Right lobe of liver (tissue), 4 donors: Measurements from ENCODE around the gene MRPL14.

Experiments used
- POLR2A ChIP-seq: fragments of 450-650 bp; IDR thresholded peaks from one replicate; pipeline ENCODE4 v1.6.1; 2017; ENCODE audit warnings: antibody characterized with exemption, mild to moderate bottlenecking
- TF ChIP-seq, protein P1 (sequence below), 4 donors: fragments of 200-600 bp in 3 of 4; fragments of 450-650 bp in 1 of 4; IDR thresholded peaks; one replicate each; pipeline versions ENCODE4 v1.5.1 to v1.8.0; 2016 to 2022; ENCODE audit warnings: antibody characterized with exemption in 4 of 4, mild to moderate bottlenecking in 2 of 4
- donor health status: DM: no; HTN: no; CAD: no.
- donor health status: DM: no; HTN: no; CAD: no.
- donor health status: DM: no; HTN: yes; CAD: no.

DNA sequence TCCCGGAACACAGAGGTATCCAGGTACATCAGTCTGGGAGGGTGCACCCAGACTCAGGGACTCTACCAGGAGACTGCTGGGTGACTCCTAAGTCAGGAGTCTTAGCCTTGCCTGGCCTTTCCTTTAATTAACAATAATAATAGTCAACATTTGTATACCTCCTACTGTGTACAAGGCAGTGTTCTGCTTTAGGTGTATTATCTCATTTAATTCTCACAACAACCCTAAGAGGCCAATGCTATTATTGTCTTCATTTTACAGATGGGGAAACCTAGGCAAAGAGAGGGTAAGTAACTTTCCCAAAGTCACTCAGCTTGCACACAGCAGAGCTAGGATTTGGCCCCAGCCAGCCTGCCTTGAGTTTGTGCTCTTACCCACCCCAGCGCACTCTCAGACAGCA, 39.6 kb downstream of the MRPL14 start:
- TF ChIP-seq, protein P1, sequence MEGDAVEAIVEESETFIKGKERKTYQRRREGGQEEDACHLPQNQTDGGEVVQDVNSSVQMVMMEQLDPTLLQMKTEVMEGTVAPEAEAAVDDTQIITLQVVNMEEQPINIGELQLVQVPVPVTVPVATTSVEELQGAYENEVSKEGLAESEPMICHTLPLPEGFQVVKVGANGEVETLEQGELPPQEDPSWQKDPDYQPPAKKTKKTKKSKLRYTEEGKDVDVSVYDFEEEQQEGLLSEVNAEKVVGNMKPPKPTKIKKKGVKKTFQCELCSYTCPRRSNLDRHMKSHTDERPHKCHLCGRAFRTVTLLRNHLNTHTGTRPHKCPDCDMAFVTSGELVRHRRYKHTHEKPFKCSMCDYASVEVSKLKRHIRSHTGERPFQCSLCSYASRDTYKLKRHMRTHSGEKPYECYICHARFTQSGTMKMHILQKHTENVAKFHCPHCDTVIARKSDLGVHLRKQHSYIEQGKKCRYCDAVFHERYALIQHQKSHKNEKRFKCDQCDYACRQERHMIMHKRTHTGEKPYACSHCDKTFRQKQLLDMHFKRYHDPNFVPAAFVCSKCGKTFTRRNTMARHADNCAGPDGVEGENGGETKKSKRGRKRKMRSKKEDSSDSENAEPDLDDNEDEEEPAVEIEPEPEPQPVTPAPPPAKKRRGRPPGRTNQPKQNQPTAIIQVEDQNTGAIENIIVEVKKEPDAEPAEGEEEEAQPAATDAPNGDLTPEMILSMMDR (IDR thresholded peaks at IDR 0.05), result no peak
- TF ChIP-seq POLR2A, result no peak
